Testis (tissue), 3 donors: ENCODE results near the gene GABARAP. TPM values are rescaled to one million over a fixed set of nuclear protein-coding genes. Genes with fewer than 3 reads are reported as not detected.

Source experiments
- DNase-seq: peaks from one replicate; pipeline ENCODE4 v3.0.0-alpha.2; 2019
- H3K27ac ChIP-seq, 2 donors: fragments of 200-600 bp; sonication (generic); one replicate each; pipeline ENCODE4 v1.5.1; 2019
- H3K27me3 ChIP-seq: fragments of 200-600 bp; sonication (generic); one replicate; pipeline ENCODE4 v1.5.1; 2019
- H3K36me3 ChIP-seq: fragments of 200-600 bp; sonication (generic); one replicate; pipeline ENCODE4 v1.5.1; 2017; ENCODE audit warnings: low read depth; ENCODE audit errors: missing control alignments
- H3K4me1 ChIP-seq: fragments of 200-600 bp; sonication (generic); one replicate; pipeline ENCODE4 v1.5.1; 2019
- H3K4me3 ChIP-seq, 2 donors: fragments of 200-600 bp; sonication (generic); one replicate each; pipeline ENCODE4 v1.5.1; 2017 to 2019
- H3K9me3 ChIP-seq: fragments of 200-600 bp; sonication (generic); one replicate; pipeline ENCODE4 v1.5.1; 2017
- POLR2A ChIP-seq: fragments of 450-650 bp; IDR thresholded peaks from one replicate; pipeline ENCODE4 v1.6.1; 2017; ENCODE audit warnings: antibody characterized with exemption, mild to moderate bottlenecking, moderate library complexity
- WGBS, 2 donors: methylation state at CpG; one replicate each; pipeline ENCODE4 v1.1.5; 2018; 5-methylcytosine and 5-hydroxymethylcytosine counted together
- intact Hi-C: fragments of 100-400 bp; cut with DNase I; formaldehyde crosslinking; loops from one replicate; pipeline ENCODE4 v1.15.1; 2023; ENCODE audit warnings: low total_unique reads
- polyA plus RNA-seq: library from polyadenylated mRNA; stranded (reverse); fragments of 350-450 nt; fragmentation: Illumina TruSeq; extraction: RNeasy Lipid Tissue Mini Kit (QIAGEN cat#74804); gene quantifications from one replicate; pipeline ENCODE4 v1.2.3, GENCODE V29; 2014; ENCODE audit warnings: low read depth, low replicate concordance; ENCODE audit not compliant: insufficient read depth
- total RNA-seq, 2 donors: library from RNA; depleted of rRNA; stranded (reverse); fragments of >200 nt; gene quantifications; one replicate each; pipeline ENCODE4 v1.2.3, GENCODE V29; 2016
- TF ChIP-seq, protein P1 (sequence below), 3 experiments: fragments of 450-650 bp in 2 of 3; fragments of 200-600 bp in 1 of 3; sonication (generic) in 1 of 3; IDR thresholded peaks; one replicate each; pipeline ENCODE4 v1.5.1; 2016 to 2019; ENCODE audit warnings: antibody characterized with exemption in 3 of 3, mild to moderate bottlenecking in 2 of 3, moderate library complexity in 1 of 3

GABARAP gene
- total and polyA plus RNA-seq, 3 donors from 2014 or later = 521 to 1,171 (median 683) TPM

DNA sequence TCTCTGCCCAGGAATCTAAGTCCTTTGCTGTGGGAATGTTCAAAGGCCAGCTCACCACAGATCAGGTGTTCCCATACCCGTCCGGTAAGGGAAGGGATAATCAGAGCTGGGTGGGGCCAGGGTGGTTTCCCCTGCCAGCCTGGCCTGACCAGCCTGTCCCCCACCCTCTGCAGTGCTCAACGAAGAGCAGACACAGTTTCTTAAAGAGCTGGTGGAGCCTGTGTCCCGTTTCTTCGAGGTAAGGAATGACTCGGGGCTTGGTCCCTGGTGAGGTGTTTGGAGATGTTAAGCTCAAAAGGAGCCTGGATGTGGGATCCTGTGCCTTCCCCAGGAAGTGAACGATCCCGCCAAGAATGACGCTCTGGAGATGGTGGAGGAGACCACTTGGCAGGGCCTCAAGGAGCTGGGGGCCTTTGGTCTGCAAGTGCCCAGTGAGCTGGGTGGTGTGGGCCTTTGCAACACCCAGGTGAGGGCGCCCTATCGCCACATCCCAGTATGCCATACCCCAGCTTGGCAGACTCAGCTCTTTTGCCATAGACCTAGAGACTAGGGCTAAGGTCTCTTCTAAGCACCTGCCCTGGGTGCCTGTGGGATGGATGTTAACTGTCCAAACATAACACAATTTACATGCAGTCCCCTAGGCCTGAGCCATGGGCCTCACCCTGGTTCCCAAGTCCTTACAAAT, 21.5 kb downstream of the GABARAP start:
- Histone ChIP-seq H3K9me3 (no peaks in the 10 kb centered on the region), H3K36me3 (no peaks in the 10 kb centered on the region), H3K4me3 (peak overlapping the region; percentile 66 to 86), H3K27ac (peak overlapping the region; percentile 84 to 89), H3K27me3 (no peaks in the 10 kb centered on the region), H3K4me1 (peaks cover 22% of the 10 kb centered on the region)
- intact Hi-C loops = no loop called here
- TF ChIP-seq, protein P1, sequence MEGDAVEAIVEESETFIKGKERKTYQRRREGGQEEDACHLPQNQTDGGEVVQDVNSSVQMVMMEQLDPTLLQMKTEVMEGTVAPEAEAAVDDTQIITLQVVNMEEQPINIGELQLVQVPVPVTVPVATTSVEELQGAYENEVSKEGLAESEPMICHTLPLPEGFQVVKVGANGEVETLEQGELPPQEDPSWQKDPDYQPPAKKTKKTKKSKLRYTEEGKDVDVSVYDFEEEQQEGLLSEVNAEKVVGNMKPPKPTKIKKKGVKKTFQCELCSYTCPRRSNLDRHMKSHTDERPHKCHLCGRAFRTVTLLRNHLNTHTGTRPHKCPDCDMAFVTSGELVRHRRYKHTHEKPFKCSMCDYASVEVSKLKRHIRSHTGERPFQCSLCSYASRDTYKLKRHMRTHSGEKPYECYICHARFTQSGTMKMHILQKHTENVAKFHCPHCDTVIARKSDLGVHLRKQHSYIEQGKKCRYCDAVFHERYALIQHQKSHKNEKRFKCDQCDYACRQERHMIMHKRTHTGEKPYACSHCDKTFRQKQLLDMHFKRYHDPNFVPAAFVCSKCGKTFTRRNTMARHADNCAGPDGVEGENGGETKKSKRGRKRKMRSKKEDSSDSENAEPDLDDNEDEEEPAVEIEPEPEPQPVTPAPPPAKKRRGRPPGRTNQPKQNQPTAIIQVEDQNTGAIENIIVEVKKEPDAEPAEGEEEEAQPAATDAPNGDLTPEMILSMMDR (IDR thresholded peaks at IDR 0.05) = no peak
- no peak for TF ChIP-seq POLR2A
- peak; percentile 71 for DNase-seq
- WGBS, 2 donors = 21 to 27% methylated on average over 9 to 11 of the region's 11 CpGs

DNA sequence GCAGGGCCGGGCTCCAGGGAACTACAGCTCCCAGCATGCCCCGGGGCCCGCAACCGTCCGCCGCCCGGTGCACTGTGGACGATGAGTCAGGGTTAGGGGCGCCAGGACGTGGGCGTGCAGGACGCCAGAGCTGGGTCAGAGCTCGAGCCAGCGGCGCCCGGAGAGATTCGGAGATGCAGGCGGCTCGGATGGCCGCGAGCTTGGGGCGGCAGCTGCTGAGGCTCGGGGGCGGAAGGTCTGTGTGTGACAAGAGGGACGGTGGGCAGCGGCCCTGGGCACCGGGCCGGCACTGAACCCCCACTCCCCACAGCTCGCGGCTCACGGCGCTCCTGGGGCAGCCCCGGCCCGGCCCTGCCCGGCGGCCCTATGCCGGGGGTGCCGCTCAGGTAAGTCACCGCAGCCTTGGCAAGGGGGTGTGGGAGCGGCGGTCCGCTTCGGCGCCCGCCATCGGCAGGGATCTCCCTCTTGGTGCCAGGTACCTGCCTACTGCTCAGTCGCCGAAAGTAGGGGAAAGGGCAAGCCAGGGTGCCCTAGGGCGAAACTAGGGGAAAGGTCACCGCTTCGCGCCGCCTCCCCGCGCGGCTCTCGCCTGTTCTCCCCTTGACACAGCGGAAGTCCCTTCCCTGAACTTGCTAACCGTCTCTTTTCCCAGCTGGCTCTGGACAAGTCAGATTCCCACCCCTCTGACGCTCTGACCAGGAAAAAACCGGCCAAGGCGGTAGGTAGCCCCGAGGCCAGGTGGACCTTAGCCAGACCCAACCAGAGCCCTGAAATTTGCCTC, 22.2 kb downstream of the GABARAP start, which contains the start of the genes ACADVL and DLG4:
Gene ACADVL (plus strand): TSS at position 127 of the 781 bp plus-strand sequence. CDS start 47 bp downstream, at position 174.
Gene DLG4 (minus strand): TSS at position 25 of the 781 bp plus-strand sequence.
- DNase-seq = peak; percentile 91
- Histone ChIP-seq H3K4me1 (peaks cover 26% of the 10 kb centered on the region), H3K9me3 (no peaks in the 10 kb centered on the region), H3K4me3 (peak within 1 kb of the TSS; percentile 66 to 86), H3K27me3 (no peaks in the 10 kb centered on the region), H3K36me3 (no peaks in the 10 kb centered on the region), H3K27ac (peak within 1 kb of the TSS; percentile 84 to 89)
- TF ChIP-seq, protein P1 (IDR thresholded peaks at IDR 0.05) = no peak
- TF ChIP-seq POLR2A = no peak
- intact Hi-C loops = no loop called here
- 0 to 1% methylated on average over 49 to 57 of the region's 63 CpGs for WGBS, 2 donors

DNA sequence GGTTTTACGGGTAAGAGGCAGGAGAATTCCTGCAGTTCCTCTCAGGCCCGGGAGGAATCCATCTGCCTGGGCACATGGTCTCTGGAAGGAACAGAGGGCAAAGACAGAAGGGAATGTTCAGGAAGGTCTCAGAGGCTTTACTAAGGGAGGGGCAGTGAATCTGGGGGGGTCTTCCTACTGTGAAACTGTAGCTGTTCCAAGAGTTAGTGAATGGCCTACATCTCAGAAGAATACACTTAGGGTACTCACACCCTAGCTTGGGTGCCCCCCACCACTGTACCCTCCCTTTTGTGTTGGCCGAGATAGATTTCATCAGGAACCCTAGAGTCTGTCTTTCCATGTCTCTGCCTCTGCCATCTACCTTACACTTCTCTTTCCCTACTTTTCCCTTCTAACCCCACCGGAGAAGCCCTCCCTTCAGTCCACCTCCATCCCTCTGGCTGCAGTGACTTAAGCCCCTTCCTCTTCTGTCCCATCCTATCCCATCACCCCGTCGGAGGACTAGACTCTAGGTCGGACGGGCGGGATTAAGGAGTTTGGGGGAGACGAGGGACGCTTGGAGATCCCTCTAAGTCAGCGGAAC, 22.9 kb downstream of the GABARAP start:
- intact Hi-C loops = no loop called here
- H3K27ac ChIP-seq = peak overlapping the region; percentile 84 to 89
- H3K27me3 ChIP-seq = no peaks in the 10 kb centered on the region
- no peaks in the 10 kb centered on the region for H3K36me3 ChIP-seq
- 15 to 19% methylated on average over 10 to 12 of the region's 12 CpGs for WGBS, 2 donors
- H3K4me3 ChIP-seq = peak overlapping the region; percentile 66 to 86
- no peak for DNase-seq
- peaks cover 30% of the 10 kb centered on the region for H3K4me1 ChIP-seq
- H3K9me3 ChIP-seq = no peaks in the 10 kb centered on the region
- no peak for TF ChIP-seq POLR2A
- TF ChIP-seq, protein P1 (IDR thresholded peaks at IDR 0.05) = no peak

DNA sequence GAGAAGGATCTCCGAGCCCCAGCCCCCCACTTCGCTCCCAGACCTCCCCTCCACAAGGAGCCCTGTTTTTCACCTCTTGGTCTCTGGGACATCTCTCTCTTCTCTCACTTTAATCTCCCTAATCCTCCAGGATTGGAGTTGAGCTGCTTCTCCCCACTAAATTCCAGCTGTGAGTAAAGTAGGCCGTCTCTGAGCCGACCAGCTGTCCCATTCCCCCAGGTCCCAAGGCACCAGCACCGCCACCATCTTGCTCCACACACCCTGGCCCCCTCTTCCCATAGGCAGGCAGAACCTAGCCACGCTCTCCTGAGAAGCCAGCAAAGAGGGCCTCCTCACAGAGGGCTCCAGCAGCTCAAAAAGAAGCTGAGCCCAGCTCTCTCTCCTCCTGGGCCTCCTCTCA, 23.5 kb downstream of the GABARAP start:
- no peak for TF ChIP-seq POLR2A
- TF ChIP-seq, protein P1 (IDR thresholded peaks at IDR 0.05) = no peak
- intact Hi-C loops = no loop called here
- DNase-seq = no peak
- no peaks in the 10 kb centered on the region for H3K36me3 ChIP-seq
- no peaks in the 10 kb centered on the region for H3K27me3 ChIP-seq
- peak overlapping the region; percentile 84 to 89 for H3K27ac ChIP-seq
- WGBS, 2 donors = 65 to 67% methylated on average over 6 of the region's 6 CpGs
- no peaks in the 10 kb centered on the region for H3K9me3 ChIP-seq
- H3K4me1 ChIP-seq = peaks cover 35% of the 10 kb centered on the region
- H3K4me3 ChIP-seq = no peak overlapping the region
